Ovary (tissue), 9 donors: ENCODE data around the gene CDC25A. TPM values are rescaled to one million over a fixed set of nuclear protein-coding genes. Genes with fewer than 3 reads are reported as not detected.

Experiments used
- DNase-seq, 5 donors: peaks; one replicate each; pipeline ENCODE4 v3.0.0-alpha.2; 2019 to 2020
- H3K27ac ChIP-seq, 2 donors: fragments of 200-600 bp; one replicate each; pipeline versions ENCODE4 v1.5.1 to v1.8.0; 2019 to 2022
- H3K27me3 ChIP-seq: fragments of 200-600 bp; one replicate; pipeline ENCODE4 v1.8.0; 2022
- H3K36me3 ChIP-seq: fragments of 200-600 bp; sonication (generic); one replicate; pipeline ENCODE4 v1.5.1; 2019
- H3K4me1 ChIP-seq: one replicate; pipeline ENCODE4 v1.8.1; 2013; ENCODE audit warnings: mild to moderate bottlenecking, moderate library complexity; ENCODE audit not compliant: insufficient read depth
- H3K4me3 ChIP-seq: fragments of 200-600 bp; sonication (generic); one replicate; pipeline ENCODE4 v1.5.1; 2017
- H3K9me3 ChIP-seq, 2 donors: fragments of 200-600 bp in 1 of 2; sonication (generic) in 1 of 2; one replicate each; pipeline versions ENCODE4 v1.5.1 to v1.8.1; 2013 to 2019; ENCODE audit warnings: mild to moderate bottlenecking in 1 of 2, moderate library complexity in 1 of 2
- EP300 ChIP-seq: sonication (generic); formaldehyde crosslinking; IDR thresholded peaks from one replicate; pipeline ENCODE4 v1.6.1; 2017; ENCODE audit warnings: antibody characterized with exemption
- POLR2A ChIP-seq: fragments of 450-650 bp; IDR thresholded peaks from one replicate; pipeline ENCODE4 v1.6.1; 2017; ENCODE audit warnings: antibody characterized with exemption, mild to moderate bottlenecking, moderate library complexity
- WGBS, 3 donors: extraction: QIAGEN DNeasy Blood & Tissue Kit in 1 of 3; methylation state at CpG; one replicate each; pipeline versions ENCODE4 v1.1.5 to v1.1.7; 2013 to 2017; 5-methylcytosine and 5-hydroxymethylcytosine counted together
- intact Hi-C, 4 donors: fragments of 100-400 bp; cut with DNase I; formaldehyde crosslinking; loops; one replicate each; pipeline versions ENCODE4 v1.11.0 to v1.15.1; 2022 to 2023
- polyA plus RNA-seq, 2 donors: library from polyadenylated mRNA; stranded (reverse); fragments of 200-250 nt in 1 of 2; fragments of 350-450 nt in 1 of 2; fragmentation: Illumina TruSeq in 1 of 2; extraction: RNeasy Lipid Tissue Mini Kit (QIAGEN cat#74804) in 1 of 2; gene quantifications; one replicate each; pipeline ENCODE4 v1.2.3, GENCODE V29; 2013 to 2014
- total RNA-seq, 7 donors: library from RNA; depleted of rRNA in 2 of 7; stranded (reverse); fragments of >200 nt in 2 of 7; fragmentation: NEBNext Ultra II Directional in 3 of 7; extraction: Animal tissue kit (Norgen Biotek cat#: 25700) in 3 of 7; gene quantifications; one replicate each; pipeline versions ENCODE4 v1.1.0 to v1.2.4, GENCODE V29; 2016 to 2023
- TF ChIP-seq, protein P1 (sequence below), 3 donors: fragments of 450-650 bp in 2 of 3; fragments of 200-600 bp in 1 of 3; IDR thresholded peaks; one replicate each; pipeline versions ENCODE4 v1.5.1 to v1.8.0; 2016 to 2022; ENCODE audit warnings: antibody characterized with exemption in 3 of 3, mild to moderate bottlenecking in 1 of 3
- donor health status: DM: no; HTN: no; CAD: no; lungs with moderate emphysema.
- donor health status: DM: no; HTN: no; CAD: no.
- donor health status: Bipolar disorder and iron deficiency.
- donor health status: DM: yes; HTN: yes; CAD: no.
- donor health status: DM: no; HTN: no; CAD: no.
- donor health status: DM: yes; HTN: yes; CAD: no.

CDC25A gene
- total and polyA plus RNA-seq, 9 donors: 1.1 to 4.4 (median 3.2) TPM

DNA sequence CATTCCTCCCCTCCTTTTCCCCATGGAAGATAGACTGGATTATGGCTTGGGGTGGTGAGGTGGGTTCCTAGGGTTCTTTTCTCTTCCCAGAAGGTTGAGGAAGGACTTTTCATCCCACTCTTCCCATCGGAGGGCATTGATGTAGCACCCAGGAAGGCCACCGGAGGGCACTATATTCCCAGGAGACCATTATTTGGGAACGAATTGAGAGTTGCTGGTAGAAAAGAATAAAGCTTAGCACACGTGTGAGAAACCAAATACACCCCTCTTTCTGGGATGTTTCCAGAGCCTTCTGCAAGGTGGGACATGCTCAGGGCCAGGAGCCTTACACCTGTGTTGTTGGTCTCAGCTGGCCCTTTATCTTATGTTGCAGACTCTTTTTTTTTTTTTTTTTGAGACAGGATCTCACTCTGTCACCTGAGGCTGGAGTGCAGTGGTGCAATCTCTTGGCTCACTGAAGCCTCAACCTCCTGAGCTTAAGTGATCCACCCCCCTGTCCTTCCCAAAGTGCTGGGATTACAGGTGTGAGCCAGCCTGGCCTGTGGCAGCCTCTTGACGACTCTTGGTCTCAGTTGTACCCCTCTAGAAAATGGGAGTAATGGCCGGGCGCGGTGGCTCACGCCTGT, 6.3 kb upstream of the CDC25A start:
- Histone ChIP-seq H3K4me3 (no peak overlapping the region), H3K4me1 (peaks cover 2% of the 10 kb centered on the region), H3K9me3 (no peaks in the 10 kb centered on the region), H3K27ac (no peak overlapping the region), H3K36me3 (no peaks in the 10 kb centered on the region), H3K27me3 (no peaks in the 10 kb centered on the region)
- WGBS, 3 donors: 52 to 54% (median 52%) methylated on average over 9 of the region's 9 CpGs
- TF ChIP-seq, protein P1, sequence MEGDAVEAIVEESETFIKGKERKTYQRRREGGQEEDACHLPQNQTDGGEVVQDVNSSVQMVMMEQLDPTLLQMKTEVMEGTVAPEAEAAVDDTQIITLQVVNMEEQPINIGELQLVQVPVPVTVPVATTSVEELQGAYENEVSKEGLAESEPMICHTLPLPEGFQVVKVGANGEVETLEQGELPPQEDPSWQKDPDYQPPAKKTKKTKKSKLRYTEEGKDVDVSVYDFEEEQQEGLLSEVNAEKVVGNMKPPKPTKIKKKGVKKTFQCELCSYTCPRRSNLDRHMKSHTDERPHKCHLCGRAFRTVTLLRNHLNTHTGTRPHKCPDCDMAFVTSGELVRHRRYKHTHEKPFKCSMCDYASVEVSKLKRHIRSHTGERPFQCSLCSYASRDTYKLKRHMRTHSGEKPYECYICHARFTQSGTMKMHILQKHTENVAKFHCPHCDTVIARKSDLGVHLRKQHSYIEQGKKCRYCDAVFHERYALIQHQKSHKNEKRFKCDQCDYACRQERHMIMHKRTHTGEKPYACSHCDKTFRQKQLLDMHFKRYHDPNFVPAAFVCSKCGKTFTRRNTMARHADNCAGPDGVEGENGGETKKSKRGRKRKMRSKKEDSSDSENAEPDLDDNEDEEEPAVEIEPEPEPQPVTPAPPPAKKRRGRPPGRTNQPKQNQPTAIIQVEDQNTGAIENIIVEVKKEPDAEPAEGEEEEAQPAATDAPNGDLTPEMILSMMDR (IDR thresholded peaks at IDR 0.05): peak; percentile 47 to 77 (median 60)
- TF ChIP-seq EP300: no peak
- intact Hi-C loops: loop anchor here in 3 of 4 donors (5.0 to 10.0 kb wide), 4 partner anchors 100 to 243 kb away; partner anchors contain the start of gene PLXNB1 (in 2 of the 3)
- peak; percentile 59 to 81 (median 75) for DNase-seq

DNA sequence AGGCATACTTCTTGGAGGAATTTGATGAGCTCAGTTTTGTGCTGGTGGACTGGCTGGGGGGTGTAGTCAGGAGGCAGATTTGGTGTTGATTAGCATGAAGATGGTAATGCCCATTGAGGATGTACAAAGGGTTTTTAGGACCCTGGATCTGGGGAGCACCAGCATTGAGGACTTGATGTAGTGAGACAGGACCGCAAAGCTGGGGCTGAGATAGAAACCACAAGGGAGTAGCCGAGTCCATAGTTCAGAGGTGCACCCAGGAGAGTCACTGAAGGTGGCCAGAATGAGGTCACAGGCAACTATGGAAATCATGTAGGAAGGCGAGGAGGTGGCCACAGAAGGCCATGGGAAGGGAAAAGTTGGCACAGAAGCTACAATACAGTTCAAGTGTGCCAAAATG, 2.7 kb upstream of the CDC25A start:
- H3K36me3 ChIP-seq: no peaks in the 10 kb centered on the region
- H3K9me3 ChIP-seq: no peaks in the 10 kb centered on the region
- H3K4me1 ChIP-seq: peaks cover 3% of the 10 kb centered on the region
- intact Hi-C loops: loop anchor here in 1 of 4 donors (10.0 kb wide), 2 partner anchors 104 to 244 kb away; partner anchors contain the start of gene PLXNB1
- no peak overlapping the region for H3K4me3 ChIP-seq
- DNase-seq: no peak
- H3K27me3 ChIP-seq: no peaks in the 10 kb centered on the region
- 86 to 87% (median 86%) methylated on average over 3 of the region's 3 CpGs for WGBS, 3 donors
- H3K27ac ChIP-seq: no peak overlapping the region
- TF ChIP-seq EP300 (no peak), POLR2A (no peak)
- TF ChIP-seq, protein P1 (IDR thresholded peaks at IDR 0.05): no peak

DNA sequence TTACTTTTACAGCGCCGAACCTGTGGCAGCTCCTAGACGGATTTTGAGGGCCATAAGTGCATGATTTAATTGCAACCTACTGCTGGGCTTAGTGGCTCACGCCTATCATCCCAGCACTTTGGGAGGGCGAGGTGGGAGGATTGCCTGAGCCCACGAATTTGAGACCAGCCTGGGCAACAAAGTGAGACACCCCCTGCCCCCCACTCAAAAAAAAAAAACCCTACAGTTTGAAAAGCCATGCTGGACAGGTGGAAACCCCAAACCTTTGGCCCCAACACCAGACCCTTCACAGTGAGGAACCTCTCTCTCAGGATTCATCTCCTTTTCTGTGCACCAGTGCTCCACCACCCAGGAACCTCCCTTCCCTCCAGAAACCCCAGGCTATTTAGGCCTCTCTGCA, 1.1 kb upstream of the CDC25A start:
- Histone ChIP-seq H3K36me3 (no peaks in the 10 kb centered on the region), H3K4me3 (no peak overlapping the region), H3K27me3 (no peaks in the 10 kb centered on the region), H3K9me3 (no peaks in the 10 kb centered on the region), H3K27ac (no peak overlapping the region), H3K4me1 (peaks cover 1% of the 10 kb centered on the region)
- no peak for DNase-seq
- TF ChIP-seq, protein P1 (IDR thresholded peaks at IDR 0.05): no peak
- no peak for TF ChIP-seq POLR2A
- no peak for TF ChIP-seq EP300
- intact Hi-C loops: no loop called here
- WGBS, 3 donors: 87 to 92% (median 87%) methylated on average over 6 of the region's 6 CpGs

DNA sequence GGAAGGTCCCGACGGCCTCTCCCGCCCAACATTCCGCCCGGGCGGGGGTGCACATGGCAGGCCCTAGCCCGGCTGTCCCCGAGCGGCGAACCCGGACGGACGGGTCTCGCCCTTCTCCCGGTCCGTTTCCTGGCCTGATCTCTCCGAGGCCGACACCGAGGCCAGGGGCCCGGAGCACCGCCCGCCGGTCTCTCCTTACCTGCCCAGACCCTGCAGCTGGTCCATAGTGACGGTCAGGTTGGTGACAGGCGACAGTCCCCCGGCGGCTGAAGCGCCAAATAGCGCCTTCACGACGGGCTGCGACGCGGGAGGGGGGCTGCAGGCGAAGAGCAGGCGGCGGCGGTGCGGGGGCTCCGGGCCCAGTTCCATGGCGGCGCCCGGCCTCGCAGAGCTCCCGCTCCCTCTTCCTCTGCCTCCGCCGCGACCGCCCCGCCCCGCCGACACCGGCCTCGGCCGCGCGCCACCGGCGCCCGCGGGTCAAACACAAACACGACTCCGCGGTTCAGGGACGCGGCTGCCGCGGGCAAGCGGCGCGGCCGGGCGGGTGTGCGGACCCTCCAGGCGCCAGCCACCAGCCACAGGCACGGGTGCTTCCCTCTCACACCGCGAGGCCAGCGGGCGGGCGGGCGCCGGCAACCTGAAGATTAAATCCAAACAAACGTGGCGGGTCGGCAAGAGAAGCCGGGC, 495 bp downstream of the CDC25A start:
- Histone ChIP-seq H3K4me3 (peak overlapping the region; percentile 59), H3K9me3 (no peaks in the 10 kb centered on the region), H3K4me1 (peaks cover 6% of the 10 kb centered on the region), H3K27ac (peak overlapping the region; percentile 30 to 49), H3K27me3 (no peaks in the 10 kb centered on the region), H3K36me3 (no peaks in the 10 kb centered on the region)
- peak; percentile 75 to 93 (median 84) for DNase-seq
- intact Hi-C loops: no loop called here
- no peak for TF ChIP-seq POLR2A
- 1% methylated on average over 60 to 87 of the region's 87 CpGs for WGBS, 3 donors

DNA sequence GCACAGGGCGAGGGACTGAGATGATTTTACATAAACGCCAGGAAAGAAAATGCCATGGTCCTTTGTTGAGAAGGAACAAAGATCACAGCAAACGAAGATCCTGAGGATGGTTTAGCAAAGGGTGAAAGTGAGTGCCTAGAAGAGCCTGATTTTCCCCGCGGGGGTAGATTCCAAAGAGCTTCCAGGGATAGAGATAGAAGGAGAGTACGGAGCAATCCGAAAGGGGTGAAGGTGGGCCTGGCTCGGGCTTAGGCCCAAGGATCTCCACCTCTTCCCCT, 977 bp downstream of the CDC25A start:
- no peaks in the 10 kb centered on the region for H3K36me3 ChIP-seq
- H3K27ac ChIP-seq: peak overlapping the region; percentile 30 to 49
- no peak for DNase-seq
- WGBS, 3 donors: 7 to 9% (median 8%) methylated on average over 8 of the region's 8 CpGs
- intact Hi-C loops: no loop called here
- H3K4me3 ChIP-seq: peak overlapping the region; percentile 59
- no peaks in the 10 kb centered on the region for H3K9me3 ChIP-seq
- H3K4me1 ChIP-seq: peaks cover 7% of the 10 kb centered on the region
- H3K27me3 ChIP-seq: no peaks in the 10 kb centered on the region
- TF ChIP-seq, protein P1 (IDR thresholded peaks at IDR 0.05): no peak
- TF ChIP-seq EP300 (no peak), POLR2A (no peak)
